HG02763 (cell line): Measurements from ENCODE around the gene TPD52L1.

Experiments used
- ATAC-seq: cut with Tn5 transposase; IDR thresholded peaks from one replicate; pipeline ENCODE4 v1.9.1; 2021; ENCODE audit warnings: mild to moderate bottlenecking, moderate library complexity; ENCODE audit not compliant: unreplicated experiment

Gene TPD52L1

DNA sequence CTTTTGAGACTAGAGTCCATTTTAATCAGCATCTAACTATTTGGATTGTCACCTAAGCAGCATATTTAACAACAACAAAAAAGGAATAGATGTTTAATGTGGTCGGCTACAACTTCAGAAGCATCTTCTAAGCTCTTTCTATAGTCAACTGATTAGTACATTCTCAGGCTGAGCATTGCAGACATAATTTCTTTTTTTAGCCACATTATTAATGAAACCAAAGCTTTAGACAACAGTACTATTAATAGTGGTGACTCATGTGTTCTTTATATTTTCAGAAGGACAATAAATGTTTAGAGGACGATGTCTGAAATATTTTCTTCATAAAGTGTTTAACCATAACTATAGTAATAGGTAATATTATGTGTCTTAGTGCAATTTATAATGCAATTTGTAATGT, 52.4 kb downstream of the TPD52L1 start:
- ATAC-seq = no peak

DNA sequence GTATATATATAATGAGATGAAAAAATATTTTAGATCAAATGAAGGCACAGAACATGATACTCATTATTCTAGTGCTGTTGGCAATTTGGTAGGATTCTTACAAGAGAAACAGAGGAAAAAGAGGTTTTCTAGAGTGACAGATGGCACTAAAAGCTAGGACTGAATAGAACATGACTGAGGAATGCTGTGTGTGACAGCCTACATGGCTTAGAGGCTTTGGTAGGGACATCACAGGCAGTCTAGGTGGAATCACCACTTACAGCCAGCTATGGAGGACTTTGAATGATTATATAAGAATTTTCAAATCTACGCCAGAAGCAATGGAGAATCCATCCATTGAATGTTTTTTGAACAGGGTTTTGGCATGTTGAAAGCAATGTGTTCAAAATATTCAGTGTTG, 52.8 kb downstream of the TPD52L1 start:
- no peak for ATAC-seq

DNA sequence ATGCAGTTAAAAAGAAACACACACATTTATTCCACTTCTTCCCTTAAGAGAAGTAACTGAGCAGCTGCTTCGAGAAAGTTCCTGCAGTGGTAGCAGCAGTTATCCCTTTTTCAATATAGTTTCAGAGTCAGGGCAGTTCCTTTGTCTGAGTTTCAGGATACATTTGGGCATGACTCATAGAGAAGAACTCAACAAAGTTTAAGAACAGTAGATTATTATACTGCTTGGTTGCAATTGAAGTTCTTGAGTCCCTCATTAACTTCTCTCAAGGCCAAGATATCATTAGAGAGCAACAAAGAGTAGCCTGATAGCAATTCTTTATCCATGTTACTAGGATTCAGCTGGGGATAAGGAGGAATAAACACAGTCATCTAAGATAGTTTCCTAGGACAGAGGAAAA, 54.4 kb downstream of the TPD52L1 start:
- no peak for ATAC-seq

DNA sequence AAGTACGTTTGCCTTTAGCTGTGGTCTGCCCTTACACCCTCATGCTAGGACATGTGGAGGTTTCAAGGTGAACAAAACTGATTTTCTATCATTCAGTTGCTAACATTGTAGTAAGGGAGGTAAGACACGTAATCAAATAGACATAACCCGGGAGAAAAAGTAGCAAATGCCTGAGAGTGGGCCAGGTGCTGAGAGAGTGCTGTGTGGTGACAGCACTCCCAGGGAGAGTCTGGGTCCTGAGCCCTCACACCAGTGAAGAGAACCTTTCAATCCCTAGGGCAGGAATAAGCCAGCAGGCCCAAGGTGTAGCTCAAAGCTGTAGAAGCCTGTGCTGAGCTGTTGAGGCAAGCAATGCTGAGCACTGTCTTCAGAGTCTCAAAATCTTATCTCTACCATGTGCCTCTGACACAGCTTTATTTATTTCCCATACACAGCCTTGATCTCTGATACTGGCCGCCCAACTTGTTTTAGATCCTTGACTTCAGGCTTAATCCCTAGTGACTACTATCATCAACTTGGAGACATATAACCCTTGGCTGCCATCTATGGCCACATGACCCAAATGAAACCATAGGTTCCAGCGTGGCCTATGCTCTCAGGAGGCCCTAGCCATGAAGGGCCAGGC, 55.2 kb downstream of the TPD52L1 start:
- no peak for ATAC-seq

DNA sequence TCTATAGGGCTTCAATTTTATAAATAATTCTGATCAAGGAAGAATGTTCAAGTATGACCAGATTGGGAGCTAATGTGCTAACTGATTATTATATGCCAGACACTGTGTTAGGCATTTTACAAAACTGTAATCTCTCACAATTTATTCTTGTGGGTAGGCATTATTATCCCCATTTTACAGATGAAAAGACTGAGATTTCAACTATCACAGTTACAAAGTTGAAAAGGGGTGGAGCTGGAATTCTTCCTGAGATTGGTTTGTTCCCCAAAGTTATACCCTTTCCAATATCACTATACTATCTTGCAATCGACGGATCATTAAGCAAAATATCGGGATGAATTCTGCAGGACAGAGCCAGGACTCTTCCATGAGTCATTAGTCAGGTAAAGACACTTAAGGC, 57.1 kb downstream of the TPD52L1 start:
- ATAC-seq = no peak

DNA sequence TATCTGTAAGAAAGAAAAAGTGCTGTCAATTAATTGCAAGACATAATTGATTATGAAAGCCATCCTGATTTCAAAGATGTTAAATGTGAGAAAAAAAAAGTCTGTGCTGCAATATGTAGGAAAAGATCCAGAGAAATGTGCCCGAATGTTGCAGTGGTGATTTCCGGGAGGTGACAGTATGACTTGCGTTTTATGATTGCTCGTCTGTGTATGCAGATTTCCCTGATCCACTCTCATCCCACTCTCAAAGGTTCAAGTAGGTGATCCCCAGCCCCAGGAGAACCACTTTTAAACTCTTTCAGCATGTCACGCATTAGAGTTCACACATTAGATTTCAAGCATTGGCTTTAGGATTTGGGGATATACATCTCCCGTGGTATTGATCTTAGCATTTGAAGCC, 57.8 kb downstream of the TPD52L1 start:
- no peak for ATAC-seq

DNA sequence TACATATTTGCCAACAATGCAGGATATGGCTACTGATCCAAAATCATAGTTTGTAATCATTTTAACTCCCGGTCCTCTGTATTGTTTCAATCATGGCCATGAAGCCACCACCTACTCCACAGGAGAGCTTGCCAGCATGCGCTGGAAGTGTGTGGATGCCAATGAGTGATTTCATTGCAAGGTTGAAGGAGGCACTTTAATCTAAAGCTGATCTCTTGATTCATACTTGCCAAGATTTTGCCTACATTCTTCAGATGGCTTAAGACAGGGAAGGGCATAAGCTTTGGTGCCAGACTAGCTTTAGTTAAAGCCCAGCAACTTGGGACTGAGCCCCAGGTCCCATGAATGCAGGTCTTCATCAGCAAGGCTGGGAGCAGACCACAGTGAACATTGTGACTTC, 58.8 kb downstream of the TPD52L1 start:
- ATAC-seq = no peak

DNA sequence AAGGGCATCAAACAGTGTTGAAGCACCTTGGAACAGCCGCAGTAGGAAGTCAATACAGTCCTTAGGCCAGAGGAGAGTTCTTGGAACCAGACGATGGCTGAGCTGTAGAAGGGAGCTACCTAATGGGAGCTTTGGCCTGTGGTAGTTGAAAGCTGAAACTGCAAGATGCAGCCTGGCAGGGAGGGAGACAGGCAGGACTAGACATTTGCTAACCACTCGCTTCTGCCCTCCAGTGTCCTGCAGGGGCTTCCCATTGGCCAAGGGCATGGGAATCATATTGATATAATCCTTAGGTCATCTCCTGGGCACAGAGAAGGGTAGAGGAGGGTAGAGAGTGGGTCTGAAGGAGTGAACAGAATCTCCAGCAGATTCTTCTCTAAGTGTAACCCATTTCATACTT, 60.4 kb downstream of the TPD52L1 start:
- ATAC-seq = no peak

DNA sequence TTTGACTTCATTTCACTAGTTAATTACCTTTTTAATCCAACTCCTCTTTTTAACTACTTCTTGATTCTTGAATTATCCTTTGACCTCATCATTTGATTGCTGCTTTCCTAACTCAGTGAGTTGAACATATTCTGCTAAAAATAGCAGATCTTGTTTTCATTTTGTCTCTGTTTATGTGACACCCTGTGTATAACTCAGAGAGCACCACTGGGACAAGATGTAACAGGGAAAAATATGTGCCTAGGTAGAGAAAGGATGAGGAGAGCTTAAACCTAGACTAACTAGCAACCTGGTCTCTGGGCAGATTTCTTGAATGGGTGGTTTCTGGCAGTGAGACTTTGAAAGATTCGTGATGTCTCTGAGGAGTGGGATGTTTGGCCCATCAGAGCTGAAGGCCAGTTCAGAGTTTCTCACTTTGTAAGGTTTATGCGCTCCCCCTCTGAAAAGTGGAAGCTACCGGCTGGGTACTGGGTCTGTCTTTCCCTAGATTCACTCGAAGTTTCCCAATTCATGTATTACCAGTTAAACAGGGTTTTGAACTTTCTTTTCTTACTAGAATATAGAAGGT, 61.8 kb downstream of the TPD52L1 start:
- ATAC-seq = no peak

DNA sequence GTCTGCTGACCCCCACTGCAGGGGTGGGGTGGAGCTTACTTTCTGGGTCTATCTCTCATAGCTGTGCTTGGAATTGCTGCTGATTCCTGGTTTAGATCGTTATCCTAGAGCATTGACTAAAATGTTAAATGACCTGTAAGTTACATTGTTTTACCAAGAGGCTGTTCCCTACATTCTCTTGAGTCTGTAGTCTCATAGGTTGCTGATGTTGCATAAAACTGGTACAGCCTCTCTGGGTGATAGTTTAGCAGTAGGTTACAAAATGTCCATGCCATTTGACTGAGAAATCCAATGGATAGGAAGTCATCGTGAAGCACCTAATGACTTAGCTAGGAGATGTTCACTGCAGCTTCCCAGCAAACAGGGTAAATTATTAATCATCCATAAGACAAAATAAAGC, 62.4 kb downstream of the TPD52L1 start:
- no peak for ATAC-seq

DNA sequence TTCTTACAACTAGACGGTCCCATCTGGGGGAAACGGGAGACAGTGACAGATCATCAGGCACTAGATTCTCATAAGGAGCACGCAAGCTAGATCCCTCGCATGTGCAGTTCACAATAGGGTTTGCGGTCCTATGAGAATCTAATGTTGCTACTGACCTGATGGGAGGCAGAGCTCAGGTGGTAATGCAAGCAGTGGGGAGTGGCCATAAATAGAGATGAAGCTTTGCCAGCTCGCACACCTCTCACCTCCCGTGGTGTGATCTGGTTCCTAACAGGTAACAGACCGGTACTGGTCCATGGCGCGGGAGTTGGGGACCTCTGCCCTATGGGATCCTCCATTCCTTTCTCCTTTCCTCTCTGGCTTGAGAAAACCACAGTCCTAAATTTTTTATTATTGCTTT, 63.8 kb downstream of the TPD52L1 start:
- ATAC-seq = no peak

DNA sequence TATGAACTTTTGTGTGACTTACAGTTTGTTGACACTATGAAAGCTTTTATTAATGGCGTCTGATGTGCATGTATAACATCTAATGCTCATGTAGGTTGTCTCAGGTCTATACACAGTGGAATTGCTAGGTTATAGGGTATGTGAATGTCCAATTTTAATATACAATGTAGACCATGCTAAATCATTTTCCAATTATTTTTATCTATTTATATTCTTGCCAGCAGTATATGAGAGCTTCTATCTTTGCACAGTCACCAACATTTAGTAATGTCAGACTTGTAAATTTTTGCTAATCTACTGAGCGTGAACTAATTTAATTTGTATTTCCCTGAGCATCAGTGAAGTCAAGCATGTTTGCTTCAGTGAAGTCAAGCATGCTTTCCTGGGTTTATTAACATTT, 64.4 kb downstream of the TPD52L1 start:
- ATAC-seq = no peak

DNA sequence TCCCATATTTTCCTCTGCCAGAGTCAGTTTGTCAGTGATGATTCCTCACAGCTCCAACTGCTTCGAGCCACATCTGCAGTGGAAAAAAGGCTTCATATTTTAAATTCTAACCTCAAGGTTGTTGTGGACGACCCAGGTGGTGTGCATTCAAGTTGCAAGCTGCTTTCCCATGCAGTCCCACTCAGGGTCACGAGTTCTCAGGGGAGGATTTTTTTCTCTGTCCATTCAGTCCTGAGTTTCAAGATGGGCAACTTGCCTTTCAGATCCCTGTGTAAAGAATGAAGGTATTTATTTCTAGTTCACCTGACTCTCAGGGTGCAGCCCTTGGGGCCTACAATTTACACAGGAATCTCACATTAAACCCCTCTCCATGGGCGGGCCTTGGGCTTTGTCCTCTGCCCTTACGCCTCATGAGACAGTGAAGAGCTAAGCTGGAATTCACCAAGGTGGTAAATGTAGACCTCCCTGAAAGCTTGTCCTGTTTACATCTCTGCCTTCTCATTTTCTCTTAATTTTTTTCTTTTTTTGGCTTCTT, 65.9 kb downstream of the TPD52L1 start:
- ATAC-seq = no peak

DNA sequence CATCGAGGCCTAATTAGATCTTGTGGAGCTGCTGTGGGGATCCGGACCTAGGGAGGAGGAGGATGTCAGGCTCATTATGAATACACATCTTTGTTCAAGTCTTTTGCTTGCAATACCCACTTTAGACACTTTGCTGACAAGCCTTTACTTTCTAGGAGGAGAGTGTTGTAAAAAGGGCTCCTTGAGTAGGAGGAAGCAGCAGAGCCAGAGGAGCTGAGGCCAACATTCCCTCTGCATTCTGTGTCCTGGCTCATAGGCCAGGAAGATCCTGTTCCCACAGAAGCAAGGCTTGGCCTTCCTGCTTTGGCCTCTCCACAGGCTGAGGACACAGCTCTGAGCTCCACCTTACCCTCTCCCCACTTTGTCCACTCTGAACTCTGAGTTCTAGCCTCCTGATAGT, 67.1 kb downstream of the TPD52L1 start:
- ATAC-seq = no peak

DNA sequence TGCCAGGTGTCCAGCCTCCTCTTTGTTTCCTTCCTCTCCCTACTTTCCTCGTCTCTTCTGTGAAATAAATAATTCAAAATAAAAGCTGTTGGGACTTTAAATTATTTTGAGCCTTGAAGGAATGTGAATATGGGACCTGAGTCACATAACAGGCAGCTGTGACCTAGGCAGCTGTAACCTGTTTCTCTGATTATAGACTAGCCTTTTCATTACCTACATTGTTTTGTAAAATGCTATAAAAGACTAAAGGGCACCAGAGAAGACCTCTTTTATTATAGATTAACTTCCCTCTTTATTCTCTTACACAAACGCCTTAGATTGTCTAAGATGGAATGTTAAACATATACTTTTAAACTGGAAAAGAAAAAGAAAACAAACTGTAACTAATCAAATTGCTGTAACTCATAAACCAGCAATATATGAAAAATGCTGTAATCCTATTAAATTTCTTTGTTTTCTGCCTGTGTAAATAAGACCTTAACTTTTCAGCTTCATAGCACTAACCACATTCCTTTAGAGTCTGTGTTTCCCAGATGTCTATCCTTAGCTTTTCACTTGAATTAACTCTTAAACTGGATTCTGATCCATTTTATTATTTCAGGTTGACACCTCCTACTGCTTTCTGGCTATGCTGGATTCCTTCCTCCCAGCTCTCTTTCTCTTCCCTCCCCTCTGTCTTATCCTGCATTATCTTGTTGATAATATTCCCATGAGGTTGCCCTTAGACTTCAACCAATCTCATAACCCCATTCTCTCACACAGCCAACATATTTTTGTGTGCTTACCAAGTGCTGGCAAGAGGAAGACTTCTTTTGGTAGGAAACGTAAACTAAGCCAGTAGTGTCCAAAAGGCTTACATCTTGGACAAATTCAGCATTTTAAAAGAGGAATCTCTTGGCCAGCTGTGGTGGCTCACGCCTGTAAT, 69.2 kb downstream of the TPD52L1 start:
- ATAC-seq = no peak

DNA sequence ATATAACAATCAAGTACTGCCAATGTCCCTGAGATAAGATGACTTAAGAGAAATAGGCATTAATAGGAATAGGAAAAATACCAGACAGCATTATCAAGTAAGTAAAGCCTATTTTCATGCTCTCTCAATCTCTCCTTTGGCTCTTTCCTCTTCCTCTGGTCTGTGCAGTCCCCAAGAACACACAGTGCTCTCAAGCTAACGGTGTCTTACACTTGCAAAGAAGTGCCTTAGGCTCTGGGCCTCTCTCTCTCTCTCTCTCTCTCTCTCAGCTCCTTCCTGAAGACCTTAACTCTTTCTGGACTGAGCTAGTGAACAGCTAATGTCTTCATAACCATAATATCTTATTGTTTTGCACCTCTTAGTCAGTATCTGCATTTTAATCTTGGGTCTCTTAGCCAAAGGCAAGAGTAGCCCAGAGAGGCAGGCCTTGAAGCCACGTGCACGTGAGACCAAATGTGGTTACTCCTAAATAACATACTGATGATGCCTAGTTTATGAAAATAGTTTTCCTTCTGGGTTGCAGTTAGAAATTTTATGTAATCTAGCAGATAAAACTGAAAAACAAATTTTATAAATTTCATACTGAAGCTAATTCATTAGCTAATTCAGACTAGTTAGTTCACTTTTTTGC, 70.8 kb downstream of the TPD52L1 start:
- no peak for ATAC-seq

DNA sequence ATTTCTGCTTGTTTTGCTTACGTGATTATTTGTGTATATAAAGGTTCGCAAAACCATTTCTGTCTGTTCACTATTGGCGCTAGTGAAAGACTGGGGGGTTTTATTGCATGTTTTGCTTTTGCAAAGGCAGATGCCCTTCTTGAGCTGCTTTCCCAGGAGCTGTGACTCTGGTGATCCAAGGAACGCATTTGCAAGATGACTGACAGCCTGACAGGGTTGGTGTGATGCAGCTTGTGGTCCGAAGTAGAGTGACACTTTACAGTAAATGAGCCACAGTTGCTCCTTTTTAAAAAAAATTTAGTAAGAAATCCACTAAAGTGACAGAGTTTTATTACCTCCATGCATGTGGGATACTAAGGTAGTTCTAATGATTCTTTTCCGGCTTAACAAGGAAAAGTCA, 73.7 kb downstream of the TPD52L1 start:
- ATAC-seq = no peak

DNA sequence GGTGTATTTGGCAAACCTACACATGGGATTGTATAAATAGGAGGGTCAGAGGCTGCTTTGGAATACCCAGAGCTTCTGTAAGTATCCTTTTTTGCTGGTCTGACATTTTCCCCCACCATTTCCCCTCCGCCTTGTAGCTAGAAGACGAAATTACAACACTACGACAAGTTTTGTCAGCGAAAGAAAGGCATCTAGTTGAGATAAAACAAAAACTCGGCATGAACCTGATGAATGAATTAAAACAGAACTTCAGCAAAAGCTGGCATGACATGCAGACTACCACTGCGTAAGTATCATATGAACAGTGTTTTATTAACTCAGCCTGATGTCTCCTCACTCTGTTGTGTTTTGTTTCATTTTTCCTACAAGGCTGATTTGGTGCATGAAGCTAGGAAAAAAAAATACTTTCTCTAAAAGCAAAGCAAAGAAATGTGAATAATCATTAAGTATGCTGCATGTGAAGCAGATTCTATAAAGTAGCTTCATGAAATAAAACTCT, 75.5 kb downstream of the TPD52L1 start:
- ATAC-seq = no peak

DNA sequence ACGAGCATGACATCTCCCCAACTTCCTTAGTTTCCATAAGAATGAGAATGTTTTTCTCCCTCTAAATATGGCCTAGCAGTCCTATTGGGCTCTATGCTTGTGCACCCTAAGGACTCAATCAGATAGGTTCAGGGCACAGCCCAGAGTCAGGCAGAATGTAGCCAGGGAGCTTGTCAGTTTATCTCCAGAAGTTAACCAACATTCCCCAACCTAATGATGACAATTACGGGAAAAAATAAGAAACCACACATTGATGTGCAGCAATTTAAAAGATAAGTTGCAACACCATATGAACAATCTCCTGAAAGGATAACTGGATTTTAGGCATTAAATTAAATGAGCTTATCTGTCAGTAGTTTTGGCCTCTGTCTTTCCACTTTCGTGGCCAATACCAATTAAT, 77.1 kb downstream of the TPD52L1 start:
- ATAC-seq = no peak

DNA sequence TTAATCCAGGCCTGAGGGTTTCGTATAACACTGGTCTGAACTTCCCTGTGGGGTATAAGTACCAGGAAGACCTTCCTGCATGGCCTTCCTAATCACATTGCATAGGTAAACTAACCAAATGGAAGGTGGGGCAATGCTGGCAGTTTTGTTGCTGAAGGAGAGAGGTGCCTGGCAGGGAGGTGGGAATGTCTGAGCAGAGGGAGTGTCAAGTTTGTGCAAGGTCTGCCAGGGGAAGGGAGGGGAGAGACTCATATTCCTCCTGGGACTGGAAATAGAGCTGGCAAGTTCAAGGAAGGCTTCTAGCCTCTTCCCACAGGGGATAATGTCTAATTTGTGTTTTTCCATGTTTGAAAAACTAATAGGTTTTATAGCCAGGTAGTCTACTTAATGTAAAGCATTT, 77.6 kb downstream of the TPD52L1 start:
- no peak for ATAC-seq
